Tibial artery (tissue), 4 donors: Measurements from ENCODE around the gene C17orf67.

Experiments used
- DNase-seq, 2 donors: peaks; one replicate each; pipeline ENCODE4 v3.0.0-alpha.2; 2019
- H3K27ac ChIP-seq, 2 donors: fragments of 200-600 bp; sonication (generic) in 1 of 2; 1 replicate in 1 of 2; 2 replicates in 1 of 2; pipeline ENCODE4 v1.5.1; 2018 to 2019; ENCODE audit warnings: mild to moderate bottlenecking in 1 of 2
- H3K27me3 ChIP-seq, 2 donors: fragments of 200-600 bp; sonication (generic) in 1 of 2; one replicate each; pipeline versions ENCODE4 v1.5.1 to v1.6.0; 2016 to 2019
- H3K36me3 ChIP-seq, 3 donors: fragments of 200-600 bp; sonication (generic) in 2 of 3; one replicate each; pipeline ENCODE4 v1.5.1; 2016 to 2019; ENCODE audit warnings: mild to moderate bottlenecking in 2 of 3
- H3K4me1 ChIP-seq, 4 donors: fragments of 200-600 bp; sonication (generic) in 2 of 4; 1 replicate in 3 of 4; 2 replicates in 1 of 4; pipeline ENCODE4 v1.5.1; 2016 to 2019
- H3K4me3 ChIP-seq, 2 donors: fragments of 200-600 bp; sonication (generic) in 1 of 2; 1 replicate in 1 of 2; 2 replicates in 1 of 2; pipeline ENCODE4 v1.5.1; 2018 to 2019; ENCODE audit warnings: mild to moderate bottlenecking in 2 of 2
- H3K9me3 ChIP-seq, 3 donors: fragments of 200-600 bp; sonication (generic) in 1 of 3; one replicate each; pipeline ENCODE4 v1.5.1; 2016 to 2019
- intact Hi-C: fragments of 100-400 bp; cut with DNase I; formaldehyde crosslinking; loops from one replicate; pipeline ENCODE4 v1.15.0; 2023; ENCODE audit warnings: low total_unique reads
- TF ChIP-seq, protein P1 (sequence below), 2 experiments: fragments of 200-600 bp in 1 of 2; fragments of 450-650 bp in 1 of 2; IDR thresholded peaks; one replicate each; pipeline ENCODE4 v1.5.1; 2017 to 2019; ENCODE audit warnings: antibody characterized with exemption in 2 of 2, mild to moderate bottlenecking in 1 of 2, moderate library complexity in 1 of 2

C17orf67 gene, protein sequence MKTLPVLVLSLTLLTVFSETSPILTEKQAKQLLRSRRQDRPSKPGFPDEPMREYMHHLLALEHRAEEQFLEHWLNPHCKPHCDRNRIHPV

DNA sequence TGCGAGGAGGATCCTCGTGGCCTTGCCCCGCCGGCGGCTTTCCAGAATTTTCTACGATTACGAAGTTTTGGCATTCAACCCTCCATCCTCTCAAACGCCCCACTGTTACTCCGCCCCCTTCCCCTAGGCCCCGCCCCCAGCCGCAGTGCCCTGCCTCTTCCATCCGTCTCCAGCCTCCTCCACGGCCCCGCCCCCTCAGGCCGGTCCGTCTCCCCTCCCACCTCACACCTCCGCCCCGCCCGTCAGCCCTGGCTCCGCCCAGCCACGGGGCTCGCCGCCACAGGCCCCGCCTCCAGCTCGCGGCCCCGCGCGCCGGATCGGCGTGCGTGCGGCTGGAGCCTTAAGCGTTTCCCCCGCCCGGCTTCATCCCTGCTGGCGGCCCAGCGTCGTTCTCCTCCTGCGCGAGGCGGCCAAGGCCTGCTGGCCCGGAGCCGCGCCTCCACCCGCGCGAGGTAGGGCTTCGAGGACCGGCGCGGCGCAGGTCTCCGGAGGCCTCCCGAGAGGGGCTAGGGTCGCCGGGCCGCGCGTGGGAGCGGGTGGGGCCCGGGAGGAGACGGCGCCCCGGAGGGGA is at the start of gene C17orf67, which contains the start of gene DGKE:
Gene C17orf67, minus strand, starts transcription at position 112 of the 571 bp plus-strand sequence. CDS start 18,110 bp downstream, outside the sequence.
Gene DGKE, plus strand, starts transcription at position 343 of the 571 bp plus-strand sequence. CDS start 645 bp downstream, outside the sequence.
- peaks cover 0 to 6% (median 0%) of the 10 kb centered on the region in 3 donors for H3K36me3 ChIP-seq
- H3K4me1 ChIP-seq, result peaks cover 7 to 35% (median 16%) of the 10 kb centered on the region in 4 donors
- DNase-seq, result peak; percentile 99
- TF ChIP-seq, protein P1, sequence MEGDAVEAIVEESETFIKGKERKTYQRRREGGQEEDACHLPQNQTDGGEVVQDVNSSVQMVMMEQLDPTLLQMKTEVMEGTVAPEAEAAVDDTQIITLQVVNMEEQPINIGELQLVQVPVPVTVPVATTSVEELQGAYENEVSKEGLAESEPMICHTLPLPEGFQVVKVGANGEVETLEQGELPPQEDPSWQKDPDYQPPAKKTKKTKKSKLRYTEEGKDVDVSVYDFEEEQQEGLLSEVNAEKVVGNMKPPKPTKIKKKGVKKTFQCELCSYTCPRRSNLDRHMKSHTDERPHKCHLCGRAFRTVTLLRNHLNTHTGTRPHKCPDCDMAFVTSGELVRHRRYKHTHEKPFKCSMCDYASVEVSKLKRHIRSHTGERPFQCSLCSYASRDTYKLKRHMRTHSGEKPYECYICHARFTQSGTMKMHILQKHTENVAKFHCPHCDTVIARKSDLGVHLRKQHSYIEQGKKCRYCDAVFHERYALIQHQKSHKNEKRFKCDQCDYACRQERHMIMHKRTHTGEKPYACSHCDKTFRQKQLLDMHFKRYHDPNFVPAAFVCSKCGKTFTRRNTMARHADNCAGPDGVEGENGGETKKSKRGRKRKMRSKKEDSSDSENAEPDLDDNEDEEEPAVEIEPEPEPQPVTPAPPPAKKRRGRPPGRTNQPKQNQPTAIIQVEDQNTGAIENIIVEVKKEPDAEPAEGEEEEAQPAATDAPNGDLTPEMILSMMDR (IDR thresholded peaks at IDR 0.05), result no peak
- intact Hi-C loops, result loop anchor here (10.0 kb wide), 1 partner anchor 281 kb away; no protein-coding TSS in a partner anchor
- peak within 1 kb of the TSS; percentile 78 to 86 for H3K4me3 ChIP-seq
- H3K27ac ChIP-seq, result peak within 1 kb of the TSS; percentile 73 to 79
- no peaks in the 10 kb centered on the region for H3K9me3 ChIP-seq
- H3K27me3 ChIP-seq, result no peaks in the 10 kb centered on the region

DNA sequence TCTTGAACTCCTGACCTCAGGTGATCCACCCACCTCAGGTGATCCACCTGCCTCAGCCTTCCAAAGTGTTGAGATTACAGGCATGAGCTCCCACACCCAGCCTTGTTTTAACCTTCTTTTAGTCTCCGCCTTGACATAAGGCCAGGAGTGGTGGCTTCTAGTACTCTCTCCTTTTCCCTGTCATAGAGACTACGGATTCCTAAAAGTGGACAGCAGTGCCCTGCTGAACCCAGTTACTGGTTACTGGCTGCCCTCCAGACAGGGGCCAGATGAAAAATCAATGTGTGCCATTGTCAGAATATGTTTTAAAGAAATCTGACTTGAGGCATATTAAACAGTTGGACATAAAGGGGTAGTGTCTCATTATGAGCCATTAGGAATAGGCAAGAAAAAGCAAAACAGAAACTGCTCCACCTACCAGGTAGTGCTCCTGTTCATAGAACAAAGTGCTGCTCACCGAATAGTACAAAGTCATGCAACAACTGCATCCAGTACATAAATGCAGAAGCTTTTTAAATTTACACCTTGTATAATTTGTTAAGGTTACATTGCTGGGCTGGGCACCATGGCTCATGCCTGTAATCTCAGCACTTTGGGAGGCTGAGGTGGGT is 48.1 kb upstream of the C17orf67 start:
- H3K27me3 ChIP-seq, result no peaks in the 10 kb centered on the region
- DNase-seq, result no peak
- intact Hi-C loops, result no loop called here
- no peaks in the 10 kb centered on the region for H3K9me3 ChIP-seq
- H3K27ac ChIP-seq, result no peak overlapping the region
- no peak overlapping the region for H3K4me3 ChIP-seq
- no peaks in the 10 kb centered on the region for H3K36me3 ChIP-seq
- H3K4me1 ChIP-seq, result no peaks in the 10 kb centered on the region
- TF ChIP-seq, protein P1 (IDR thresholded peaks at IDR 0.05), result no peak

DNA sequence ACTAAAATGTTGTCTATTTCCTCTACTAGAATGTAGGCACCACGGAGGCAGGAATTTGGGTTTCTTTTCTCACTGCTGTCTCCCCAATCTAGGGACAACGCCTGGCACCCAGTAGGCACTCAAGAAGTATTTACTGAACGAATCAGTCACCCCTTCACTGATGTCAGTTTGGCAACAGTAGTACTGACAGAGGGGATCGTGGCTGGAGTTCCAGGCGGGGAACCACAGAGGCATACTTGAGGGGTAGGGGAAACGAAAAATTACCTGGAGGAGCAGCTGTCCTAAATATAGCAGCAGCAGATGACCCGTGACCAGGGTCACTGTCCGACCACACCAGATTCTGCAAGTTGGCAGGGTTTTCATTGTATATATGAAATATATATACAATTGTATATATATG is 46.9 kb upstream of the C17orf67 start:
- intact Hi-C loops, result no loop called here
- H3K4me3 ChIP-seq, result no peak overlapping the region
- DNase-seq, result no peak
- H3K4me1 ChIP-seq, result no peaks in the 10 kb centered on the region
- no peaks in the 10 kb centered on the region for H3K27me3 ChIP-seq
- TF ChIP-seq, protein P1 (IDR thresholded peaks at IDR 0.05), result no peak
- no peak overlapping the region for H3K27ac ChIP-seq
- H3K9me3 ChIP-seq, result no peaks in the 10 kb centered on the region
- H3K36me3 ChIP-seq, result no peaks in the 10 kb centered on the region

DNA sequence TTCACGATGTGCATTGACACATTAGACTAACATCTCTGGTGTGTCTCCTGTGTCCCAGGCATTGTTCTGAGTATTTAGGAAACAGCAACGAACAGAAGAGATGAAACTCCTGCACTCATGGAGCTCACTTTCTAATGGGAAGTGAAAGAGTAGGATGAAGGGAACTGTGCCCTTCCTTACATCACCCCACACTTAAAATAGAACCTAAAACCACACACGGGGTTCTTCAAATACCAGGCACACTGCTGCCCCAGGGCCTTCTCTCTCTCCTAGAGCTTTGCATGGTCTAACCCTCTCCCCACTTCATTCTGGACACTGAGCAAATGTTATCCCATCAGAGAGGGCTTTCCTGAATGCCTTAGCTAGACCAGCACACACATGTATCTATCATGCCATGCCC is 46.4 kb upstream of the C17orf67 start:
- Histone ChIP-seq H3K4me1 (no peaks in the 10 kb centered on the region), H3K4me3 (no peak overlapping the region), H3K36me3 (no peaks in the 10 kb centered on the region), H3K27ac (no peak overlapping the region), H3K9me3 (no peaks in the 10 kb centered on the region), H3K27me3 (no peaks in the 10 kb centered on the region)
- DNase-seq, result no peak
- TF ChIP-seq, protein P1 (IDR thresholded peaks at IDR 0.05), result no peak
- intact Hi-C loops, result no loop called here

DNA sequence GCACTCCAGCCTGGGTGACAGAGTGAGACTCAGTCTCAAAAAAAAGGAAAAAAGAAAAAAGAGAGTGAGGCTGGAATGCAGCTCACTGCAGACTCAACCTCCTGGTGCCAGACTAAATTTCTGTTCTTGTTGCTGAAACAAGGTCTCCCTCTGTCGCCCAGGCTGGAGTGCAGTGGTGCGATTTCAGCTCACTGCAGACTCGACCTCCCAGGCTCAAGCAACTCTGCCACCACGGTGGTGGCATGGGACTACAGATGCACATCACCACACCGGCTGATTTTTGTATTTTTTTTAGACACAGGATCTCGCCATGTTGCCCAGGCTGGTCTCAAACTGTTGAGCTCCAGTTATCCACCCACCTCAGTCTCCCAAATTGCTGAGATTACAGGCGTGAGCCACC is 45.6 kb upstream of the C17orf67 start:
- intact Hi-C loops, result no loop called here
- TF ChIP-seq, protein P1 (IDR thresholded peaks at IDR 0.05), result no peak
- H3K9me3 ChIP-seq, result no peaks in the 10 kb centered on the region
- no peak overlapping the region for H3K4me3 ChIP-seq
- H3K36me3 ChIP-seq, result no peaks in the 10 kb centered on the region
- H3K27me3 ChIP-seq, result no peaks in the 10 kb centered on the region
- no peak for DNase-seq
- no peak overlapping the region for H3K27ac ChIP-seq
- H3K4me1 ChIP-seq, result no peaks in the 10 kb centered on the region
